Adrenal gland (tissue), 12 donors: ENCODE data around the gene FOXP4. TPM values are rescaled to one million over a fixed set of nuclear protein-coding genes. Genes with fewer than 3 reads are reported as not detected.

Experiments
- DNase-seq, 7 donors: peaks; one replicate each; pipeline ENCODE4 v3.0.0-alpha.2; 2019 to 2020
- H3K27ac ChIP-seq, 5 donors: fragments of 200-600 bp; sonication (generic) in 4 of 5; 1 replicate in 3 of 5; 2 replicates in 2 of 5; pipeline versions ENCODE4 v1.5.1 to v1.8.0; 2016 to 2020; ENCODE audit warnings: mild to moderate bottlenecking in 1 of 5
- H3K27me3 ChIP-seq: fragments of 200-600 bp; 2 replicates; pipeline ENCODE4 v1.8.0; 2021
- H3K36me3 ChIP-seq, 2 donors: fragments of 200-600 bp; replicated peaks in 1 of 2; 1 replicate in 1 of 2; 2 replicates in 1 of 2; pipeline versions ENCODE4 v1.5.1 to v1.8.0; 2018 to 2022
- H3K4me1 ChIP-seq, 2 donors: fragments of 200-600 bp; replicated peaks in 1 of 2; 1 replicate in 1 of 2; 2 replicates in 1 of 2; pipeline versions ENCODE4 v1.5.1 to v1.8.0; 2018 to 2021
- H3K4me3 ChIP-seq, 4 donors: fragments of 200-600 bp; sonication (generic) in 3 of 4; one replicate each; pipeline ENCODE4 v1.5.1; 2016 to 2018
- H3K9me3 ChIP-seq, 3 donors: fragments of 200-600 bp; sonication (generic) in 1 of 3; replicated peaks in 1 of 3; 1 replicate in 2 of 3; 2 replicates in 1 of 3; pipeline versions ENCODE4 v1.5.1 to v1.8.0; 2016 to 2021
- CTCF ChIP-seq, 6 experiments: fragments of 450-650 bp in 4 of 6; fragments of 200-600 bp in 2 of 6; sonication (generic) in 1 of 6; IDR thresholded peaks; 1 replicate in 5 of 6; 2 replicates in 1 of 6; pipeline versions ENCODE4 v1.5.1 to v1.8.0; 2016 to 2021; ENCODE audit warnings: antibody characterized with exemption in 6 of 6, mild to moderate bottlenecking in 2 of 6, moderate library complexity in 1 of 6
- POLR2A ChIP-seq, 2 donors: fragments of 450-650 bp; IDR thresholded peaks; one replicate each; pipeline ENCODE4 v1.6.1; 2017; ENCODE audit warnings: antibody characterized with exemption in 2 of 2, mild to moderate bottlenecking in 2 of 2, moderate library complexity in 1 of 2
- WGBS, 4 donors: extraction: QIAGEN DNeasy Blood & Tissue Kit in 2 of 4; methylation state at CpG; one replicate each; pipeline versions ENCODE4 v1.1.5 to v1.1.7; 2013 to 2017; 5-methylcytosine and 5-hydroxymethylcytosine counted together
- intact Hi-C, 2 donors: fragments of 100-400 bp; cut with DNase I; formaldehyde crosslinking; loops; one replicate each; pipeline versions ENCODE4 v1.14.1 to v1.15.0; 2022 to 2023
- polyA plus RNA-seq, 3 donors: library from polyadenylated mRNA; stranded (reverse); fragments of 200-250 nt in 2 of 3; fragments of 350-450 nt in 1 of 3; fragmentation: Illumina TruSeq in 1 of 3; extraction: RNeasy Lipid Tissue Mini Kit (QIAGEN cat#74804) in 1 of 3; gene quantifications; one replicate each; pipeline ENCODE4 v1.2.3, GENCODE V29; 2013 to 2014
- total RNA-seq, 9 donors: library from RNA; depleted of rRNA in 4 of 9; stranded (reverse); fragments of >200 nt in 4 of 9; fragments of 120-200 nt in 1 of 9; fragmentation: NEBNext Ultra II Directional in 1 of 9; extraction: Animal tissue kit (Norgen Biotek cat#: 25700) in 1 of 9; gene quantifications; one replicate each; pipeline versions ENCODE4 v1.1.0 to v1.2.4, GENCODE V29; 2013 to 2023
- donor health status: healthy with polysubstance abuse.
- donor health status: Bipolar disorder and iron deficiency.
- donor health status: DM: yes; HTN: yes; CAD: no.
- donor health status: DM: no; HTN: no; CAD: no.
- donor health status: DM: no; HTN: no; CAD: no.
- donor health status: DM: yes; HTN: yes; CAD: no.

Gene FOXP4
- total and polyA plus RNA-seq, 12 donors, result 1.6 to 18.2 (median 11.3) TPM

DNA sequence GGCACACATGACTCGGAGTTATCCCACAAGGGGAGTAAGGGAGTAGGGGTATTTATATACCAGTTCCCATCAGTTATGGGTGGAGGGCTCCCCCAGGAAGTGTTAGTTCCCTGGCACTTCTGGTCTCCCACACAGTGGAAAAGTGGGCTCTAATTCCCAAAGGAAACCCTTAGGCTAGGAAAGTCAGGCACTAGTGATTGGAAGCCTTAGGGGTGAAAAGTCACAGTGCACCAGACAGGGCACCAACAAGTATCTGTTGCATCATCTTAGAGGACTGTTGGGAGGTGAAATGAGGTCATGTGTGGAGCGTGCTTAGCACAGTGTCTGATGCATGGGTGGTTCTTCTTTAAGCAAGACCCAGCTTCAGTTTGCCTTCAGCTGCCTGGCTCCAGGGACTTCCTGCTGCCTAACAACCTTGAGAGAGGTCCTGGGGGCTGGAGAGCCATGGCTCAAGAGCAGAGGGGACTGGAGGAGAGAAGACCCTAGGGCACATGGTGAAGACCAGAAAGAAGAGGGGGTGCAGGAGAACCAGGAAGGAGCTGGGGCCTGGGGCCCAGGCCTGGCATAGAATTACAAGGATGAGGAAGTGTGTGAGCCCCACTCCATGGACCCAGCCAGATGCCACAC, 7.5 kb upstream of the FOXP4 start:
- TF ChIP-seq POLR2A (IDR thresholded peaks at IDR 0.05) (no peak), CTCF (IDR thresholded peaks at IDR 0.05) (no peak)
- whole genome bisulfite sequencing, 4 donors, result 71 to 83% (median 78%) methylated on average over 2 of the region's 2 CpGs
- peaks cover 0 to 4% of the 10 kb centered on the region in 2 donors for H3K4me1 ChIP-seq
- no peaks in the 10 kb centered on the region for H3K36me3 ChIP-seq
- peaks cover 2% of the 10 kb centered on the region for H3K27me3 ChIP-seq
- no peak overlapping the region for H3K27ac ChIP-seq
- peak in 1 of 7 donors; percentile 36 for DNase-seq
- H3K9me3 ChIP-seq, result no peaks in the 10 kb centered on the region
- no peak overlapping the region for H3K4me3 ChIP-seq
- intact Hi-C loops, result no loop called here

DNA sequence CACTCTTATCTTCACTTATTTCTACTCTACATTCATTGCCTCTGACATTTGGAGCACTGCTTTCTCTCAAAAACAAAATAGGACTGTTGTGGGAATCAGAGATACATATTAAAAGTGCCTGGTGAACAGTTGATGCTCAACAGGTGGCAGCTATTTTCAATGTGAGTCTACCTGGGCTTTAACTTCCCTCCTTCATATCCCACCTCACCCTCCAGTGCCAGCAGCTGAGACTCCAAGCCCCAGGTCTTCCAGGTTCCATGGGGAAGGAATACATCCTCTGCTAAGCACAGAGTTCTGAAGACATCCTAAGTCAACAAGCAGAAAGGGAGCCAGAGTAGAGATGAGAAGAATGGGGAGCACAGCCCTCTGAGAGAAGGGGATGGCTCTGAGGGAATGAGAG, 7.0 kb upstream of the FOXP4 start:
- Histone ChIP-seq H3K4me3 (no peak overlapping the region), H3K4me1 (peaks cover 0 to 4% of the 10 kb centered on the region in 2 donors), H3K27me3 (peaks cover 2% of the 10 kb centered on the region), H3K9me3 (no peaks in the 10 kb centered on the region), H3K27ac (no peak overlapping the region), H3K36me3 (no peaks in the 10 kb centered on the region)
- DNase-seq, result no peak
- no peak for TF ChIP-seq CTCF (IDR thresholded peaks at IDR 0.05)
- no peak for TF ChIP-seq POLR2A (IDR thresholded peaks at IDR 0.05)
- intact Hi-C loops, result no loop called here

DNA sequence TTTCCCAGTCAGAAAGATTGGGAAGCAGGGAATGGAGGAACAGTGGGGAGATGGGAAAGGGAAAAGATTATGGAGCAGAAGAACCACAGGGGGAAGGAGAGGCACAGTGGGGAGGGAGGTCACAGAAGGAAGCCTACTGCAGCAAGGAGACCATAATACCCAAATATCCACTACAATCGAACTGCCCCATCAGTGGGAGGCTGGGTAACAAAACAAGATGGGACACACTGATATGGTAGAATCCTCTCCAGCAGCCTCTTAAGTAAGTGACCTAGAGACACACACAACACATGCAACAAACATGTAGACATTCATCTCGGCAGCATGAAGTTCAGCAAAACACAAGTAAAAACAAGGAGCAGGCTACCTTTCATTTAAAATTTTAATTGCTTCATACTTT, 4.8 kb upstream of the FOXP4 start:
- 73 to 80% (median 78%) methylated on average over 2 of the region's 2 CpGs for WGBS, 4 donors
- Histone ChIP-seq H3K27ac (no peak overlapping the region), H3K36me3 (no peaks in the 10 kb centered on the region), H3K9me3 (no peaks in the 10 kb centered on the region), H3K4me1 (peaks cover 5 to 13% of the 10 kb centered on the region in 2 donors), H3K4me3 (no peak overlapping the region), H3K27me3 (no peaks in the 10 kb centered on the region)
- no peak for DNase-seq
- no peak for TF ChIP-seq POLR2A (IDR thresholded peaks at IDR 0.05)
- TF ChIP-seq CTCF (IDR thresholded peaks at IDR 0.05), result no peak
- intact Hi-C loops, result no loop called here

- DNase-seq, result no peak
- WGBS, 4 donors, result 81 to 93% (median 86%) methylated on average over 4 to 5 of the region's 5 CpGs
- Histone ChIP-seq H3K36me3 (no peaks in the 10 kb centered on the region), H3K27me3 (no peaks in the 10 kb centered on the region), H3K27ac (no peak overlapping the region), H3K4me1 (peaks cover 11 to 17% of the 10 kb centered on the region in 2 donors), H3K4me3 (no peak overlapping the region), H3K9me3 (no peaks in the 10 kb centered on the region)
- intact Hi-C loops, result no loop called here
- TF ChIP-seq POLR2A (IDR thresholded peaks at IDR 0.05) (no peak), CTCF (IDR thresholded peaks at IDR 0.05) (no peak)
These were observed 3.1 kb upstream of the FOXP4 start for GRCh38 chr6:41543087-41543486.
